Activated naive CD8-positive, alpha-beta T cell treated with anti-CD3 and anti-CD28 coated beads, Interleukin-2, amount 10 ng/mL, durations not matched to agents 7 days and 5 days (primary cell): Measurements from ENCODE around the gene ALPK3. TPM values are rescaled to one million over a fixed set of nuclear protein-coding genes. Genes with fewer than 3 reads are reported as not detected.
A peak's percentile ranks its signal among the peaks of the same experiment; 100 is the strongest.

Experiments
- ATAC-seq: fragments of 150-1000 bp; cut with Tn5 transposase; one replicate; pipeline ENCODE4 v1.10.0; 2021; ENCODE audit warnings: low read depth, moderate library complexity
- POLR2A ChIA-PET: fragments of 350-600 bp; sonication (Branson Sonifier 250); formaldehyde crosslinking; loops from one replicate; lab custom pipeline; 2021; ENCODE audit warnings: antibody characterized with exemption; lab: Charles Lee
- DNase-seq: peaks from one replicate; pipeline ENCODE4 v3.0.0; 2021
- H3K27ac Mint-ChIP-seq: one replicate; pipeline ENCODE4 v1.8.0; 2022; ENCODE audit warnings: mild to moderate bottlenecking, mixed read lengths
- H3K27me3 Mint-ChIP-seq: one replicate; pipeline ENCODE4 v1.8.0; 2022; ENCODE audit warnings: mild to moderate bottlenecking, moderate library complexity, mixed read lengths
- H3K36me3 Mint-ChIP-seq: one replicate; pipeline ENCODE4 v1.8.0; 2021; ENCODE audit warnings: mild to moderate bottlenecking, mixed read lengths
- H3K4me1 Mint-ChIP-seq: one replicate; pipeline ENCODE4 v1.8.0; 2021; ENCODE audit warnings: mixed read lengths
- H3K4me3 Mint-ChIP-seq: one replicate; pipeline ENCODE4 v1.8.0; 2022; ENCODE audit warnings: mild to moderate bottlenecking, moderate library complexity, mixed read lengths
- H3K9me3 Mint-ChIP-seq: one replicate; pipeline ENCODE4 v1.8.0; 2021; ENCODE audit warnings: mixed read lengths
- total RNA-seq, 2 experiments: library from RNA; stranded (reverse); gene quantifications; one replicate each; pipeline ENCODE4 v1.2.3, GENCODE V29; 2021

ALPK3 gene
- total RNA-seq, 2 experiments from 2014 or later = 0.17 to 0.28 TPM

GRCh38 chr15:84852212-84852611 is 35.1 kb downstream of the ALPK3 start:
- Mint-ChIP-seq H3K4me3 (no peak overlapping the region), H3K9me3 (peaks cover 4% of the 10 kb centered on the region), H3K27ac (no peak overlapping the region), H3K27me3 (no peaks in the 10 kb centered on the region), H3K4me1 (no peaks in the 10 kb centered on the region), H3K36me3 (peaks cover 2% of the 10 kb centered on the region)
- DNase-seq (no peak), ATAC-seq (no peak)
- POLR2A ChIA-PET = no interaction called here

GRCh38 chr15:84855136-84855535 is 38.0 kb downstream of the ALPK3 start:
- Mint-ChIP-seq H3K4me3 (no peak overlapping the region), H3K27ac (no peak overlapping the region), H3K27me3 (no peaks in the 10 kb centered on the region), H3K36me3 (no peaks in the 10 kb centered on the region), H3K9me3 (no peaks in the 10 kb centered on the region), H3K4me1 (no peaks in the 10 kb centered on the region)
- POLR2A ChIA-PET = no interaction called here
- no peak for DNase-seq
- no peak for ATAC-seq

GRCh38 chr15:84855765-84856164 is 38.6 kb downstream of the ALPK3 start:
- Mint-ChIP-seq H3K4me1 (no peaks in the 10 kb centered on the region), H3K27ac (no peak overlapping the region), H3K9me3 (no peaks in the 10 kb centered on the region), H3K4me3 (no peak overlapping the region), H3K27me3 (no peaks in the 10 kb centered on the region), H3K36me3 (no peaks in the 10 kb centered on the region)
- POLR2A ChIA-PET = no interaction called here
- no peak for DNase-seq
- ATAC-seq = no peak

GRCh38 chr15:84856731-84857417 is 39.7 kb downstream of the ALPK3 start:
- Mint-ChIP-seq H3K27me3 (no peaks in the 10 kb centered on the region), H3K27ac (peak overlapping the region; percentile 14)
- POLR2A ChIA-PET = no interaction called here

GRCh38 chr15:84857418-84858004 is 40.4 kb downstream of the ALPK3 start:
- POLR2A ChIA-PET = no interaction called here
- no peaks in the 10 kb centered on the region for H3K27me3 Mint-ChIP-seq
- no peak for ATAC-seq
- H3K4me3 Mint-ChIP-seq = no peak overlapping the region
- DNase-seq = no peak
- H3K9me3 Mint-ChIP-seq = no peaks in the 10 kb centered on the region
- H3K27ac Mint-ChIP-seq = no peak overlapping the region
- H3K36me3 Mint-ChIP-seq = no peaks in the 10 kb centered on the region
- H3K4me1 Mint-ChIP-seq = no peaks in the 10 kb centered on the region

More at GRCh38 chr15:84856731-84857417, 39.7 kb downstream of the ALPK3 start:
- no peak for DNase-seq
- no peaks in the 10 kb centered on the region for H3K36me3 Mint-ChIP-seq
- no peak for ATAC-seq
- H3K4me1 Mint-ChIP-seq = no peaks in the 10 kb centered on the region
- H3K9me3 Mint-ChIP-seq = no peaks in the 10 kb centered on the region
- H3K4me3 Mint-ChIP-seq = no peak overlapping the region

GRCh38 chr15:84858231-84858630 is 41.1 kb downstream of the ALPK3 start:
- H3K4me1 Mint-ChIP-seq = no peaks in the 10 kb centered on the region
- POLR2A ChIA-PET = no interaction called here

GRCh38 chr15:84859144-84859543 is 42.0 kb downstream of the ALPK3 start:
- Mint-ChIP-seq H3K27ac (no peak overlapping the region), H3K4me3 (no peak overlapping the region), H3K27me3 (no peaks in the 10 kb centered on the region), H3K36me3 (no peaks in the 10 kb centered on the region), H3K4me1 (no peaks in the 10 kb centered on the region), H3K9me3 (no peaks in the 10 kb centered on the region)
- ATAC-seq (no peak), DNase-seq (no peak)
- POLR2A ChIA-PET = no interaction called here

More at GRCh38 chr15:84858231-84858630, 41.1 kb downstream of the ALPK3 start:
- Mint-ChIP-seq H3K4me3 (no peak overlapping the region), H3K27me3 (no peaks in the 10 kb centered on the region), H3K36me3 (no peaks in the 10 kb centered on the region), H3K27ac (no peak overlapping the region), H3K9me3 (no peaks in the 10 kb centered on the region)
- ATAC-seq = no peak
- DNase-seq = no peak

GRCh38 chr15:84859651-84860050 is 42.5 kb downstream of the ALPK3 start:
- POLR2A ChIA-PET = no interaction called here
- H3K4me1 Mint-ChIP-seq = no peaks in the 10 kb centered on the region

GRCh38 chr15:84861781-84862180 is 44.6 kb downstream of the ALPK3 start:
- DNase-seq (no peak), ATAC-seq (no peak)
- Mint-ChIP-seq H3K4me1 (peaks cover 1% of the 10 kb centered on the region), H3K9me3 (no peaks in the 10 kb centered on the region), H3K36me3 (no peaks in the 10 kb centered on the region), H3K27me3 (peaks cover 3% of the 10 kb centered on the region), H3K27ac (no peak overlapping the region), H3K4me3 (no peak overlapping the region)
- POLR2A ChIA-PET = interaction anchor here (0.5 kb wide), 1 partner anchor 12 kb away, joined by 3 read pairs; no protein-coding TSS in a partner anchor

More at GRCh38 chr15:84859651-84860050, 42.5 kb downstream of the ALPK3 start:
- Mint-ChIP-seq H3K4me3 (no peak overlapping the region), H3K27ac (no peak overlapping the region), H3K36me3 (no peaks in the 10 kb centered on the region), H3K9me3 (no peaks in the 10 kb centered on the region), H3K27me3 (peaks cover 3% of the 10 kb centered on the region)
- DNase-seq (no peak), ATAC-seq (no peak)

- ATAC-seq = no peak
- POLR2A ChIA-PET = no interaction called here
- no peaks in the 10 kb centered on the region for H3K9me3 Mint-ChIP-seq
Observed at GRCh38 chr15:84862214-84862975, 45.2 kb downstream of the ALPK3 start.

GRCh38 chr15:84863565-84864443 is 46.6 kb downstream of the ALPK3 start:
- H3K36me3 Mint-ChIP-seq = no peaks in the 10 kb centered on the region
- DNase-seq (no peak), ATAC-seq (no peak)
- H3K4me3 Mint-ChIP-seq = no peak overlapping the region
- no peaks in the 10 kb centered on the region for H3K9me3 Mint-ChIP-seq
- no peak overlapping the region for H3K27ac Mint-ChIP-seq
- POLR2A ChIA-PET = no interaction called here
- H3K27me3 Mint-ChIP-seq = peaks cover 3% of the 10 kb centered on the region
- H3K4me1 Mint-ChIP-seq = peaks cover 1% of the 10 kb centered on the region

More at GRCh38 chr15:84862214-84862975, 45.2 kb downstream of the ALPK3 start:
- peaks cover 1% of the 10 kb centered on the region for H3K4me1 Mint-ChIP-seq
- H3K36me3 Mint-ChIP-seq = no peaks in the 10 kb centered on the region
- H3K4me3 Mint-ChIP-seq = no peak overlapping the region
- no peak for DNase-seq
- H3K27ac Mint-ChIP-seq = no peak overlapping the region
- peaks cover 3% of the 10 kb centered on the region for H3K27me3 Mint-ChIP-seq

- Mint-ChIP-seq H3K4me3 (no peak overlapping the region), H3K9me3 (no peaks in the 10 kb centered on the region), H3K36me3 (no peaks in the 10 kb centered on the region), H3K27me3 (peaks cover 3% of the 10 kb centered on the region), H3K4me1 (peaks cover 1% of the 10 kb centered on the region), H3K27ac (no peak overlapping the region)
- POLR2A ChIA-PET = no interaction called here
- ATAC-seq = no peak
- no peak for DNase-seq
Observed at GRCh38 chr15:84864444-84864795, 47.3 kb downstream of the ALPK3 start.

- H3K4me1 Mint-ChIP-seq = peaks cover 1% of the 10 kb centered on the region
- no peaks in the 10 kb centered on the region for H3K36me3 Mint-ChIP-seq
- H3K27ac Mint-ChIP-seq = no peak overlapping the region
- POLR2A ChIA-PET = no interaction called here
- H3K27me3 Mint-ChIP-seq = peaks cover 3% of the 10 kb centered on the region
- DNase-seq = no peak
- no peaks in the 10 kb centered on the region for H3K9me3 Mint-ChIP-seq
- no peak for ATAC-seq
- H3K4me3 Mint-ChIP-seq = no peak overlapping the region
Observed at GRCh38 chr15:84865074-84865569, 48.0 kb downstream of the ALPK3 start.
